Panc1 (cell line): ENCODE measurements around the gene ZBTB18. TPM values are rescaled to one million over a fixed set of nuclear protein-coding genes. Genes with fewer than 3 reads are reported as not detected.

ENCODE experiments used
- ATAC-seq: fragments of 200-7000 bp; cut with Tn5 transposase; 2 replicates; pipeline ENCODE4 v1.9.1; 2020; ENCODE audit warnings: mild to moderate bottlenecking, moderate library complexity
- BruUV-seq: library from RNA; stranded (reverse); fragments of 400-500 nt; replicated peaks from 2 replicates; lab custom pipeline; 2021; lab: Mats Ljungman, UMichigan
- CTCF ChIA-PET: fragments of 300-600 bp; sonication (Branson Sonifier 250); formaldehyde crosslinking; loops from one replicate; lab custom pipeline; 2022; ENCODE audit warnings: antibody characterized with exemption; lab: Charles Lee
- POLR2A ChIA-PET: fragments of 300-600 bp; sonication (Branson Sonifier 250); formaldehyde crosslinking; loops from one replicate; lab custom pipeline; 2022; ENCODE audit warnings: antibody characterized with exemption; lab: Charles Lee
- DNase-seq: peaks from one replicate; pipeline ENCODE4 v3.0.0-alpha.2; 2010; ENCODE audit warnings: low read depth, low spot score
- H3K27ac ChIP-seq: 2 replicates; pipeline ENCODE4 v1.5.1; 2011; ENCODE audit warnings: mild to moderate bottlenecking, low read length, inconsistent platforms
- H3K27me3 ChIP-seq: fragments of 200-500 bp; sonication (Bioruptor generic); 2 replicates; pipeline ENCODE4 v1.6.0; 2014; ENCODE audit warnings: low read length, inconsistent platforms; ENCODE audit not compliant: control insufficient read depth, insufficient read depth
- H3K36me3 ChIP-seq: fragments of 200-500 bp; sonication (Bioruptor generic); 2 replicates; pipeline ENCODE4 v1.5.1; 2014; ENCODE audit warnings: inconsistent platforms, mild to moderate bottlenecking, low read length, moderate library complexity; ENCODE audit not compliant: control insufficient read depth, insufficient read depth
- H3K4me1 ChIP-seq: 2 replicates; pipeline ENCODE4 v1.5.1; 2011; ENCODE audit warnings: inconsistent platforms, mild to moderate bottlenecking, low read length, moderate library complexity; ENCODE audit not compliant: control insufficient read depth, insufficient read depth
- H3K4me3 ChIP-seq, 2 experiments: 2 replicates each; pipeline ENCODE4 v1.5.1; 2011 to 2012; ENCODE audit warnings: low read depth in 2 of 2, low read length in 2 of 2, mild to moderate bottlenecking in 2 of 2, inconsistent platforms in 1 of 2, moderate library complexity in 1 of 2
- H3K9me3 ChIP-seq: fragments of 200-500 bp; sonication (Bioruptor generic); 2 replicates; pipeline ENCODE4 v1.5.1; 2014; ENCODE audit warnings: low read depth, mild to moderate bottlenecking, inconsistent platforms, low read length, moderate library complexity; ENCODE audit not compliant: control insufficient read depth, insufficient read depth
- POLR2AphosphoS5 ChIP-seq: IDR thresholded peaks from 2 replicates; pipeline ENCODE4 v1.6.1; 2012; ENCODE audit warnings: mild to moderate bottlenecking, low read depth, low read length, moderate library complexity
- SIN3A ChIP-seq: IDR thresholded peaks from 2 replicates; pipeline ENCODE4 v1.6.1; 2012; ENCODE audit warnings: low read depth, mild to moderate bottlenecking, low read length, moderate library complexity, borderline replicate concordance; ENCODE audit not compliant: insufficient read depth
- TCF7L2 ChIP-seq: IDR thresholded peaks from 2 replicates; pipeline ENCODE4 v1.6.1; 2011; ENCODE audit warnings: mild to moderate bottlenecking, low read depth, low read length, inconsistent platforms
- in situ Hi-C: cut with HindIII; loops from 2 replicates; pipeline ENCODE4 v1.10.0; 2016; ENCODE audit warnings: low sequenced_read_pairs, low pct_unique_long_range_greater_than_20kb
- intact Hi-C: fragments of 100-400 bp; cut with micrococcal nuclease; formaldehyde crosslinking; loops from one replicate; pipeline ENCODE4 v1.10.0; 2022; ENCODE audit not compliant: unreplicated experiment
- total RNA-seq: library from RNA; stranded (reverse); gene quantifications from one replicate; pipeline ENCODE4 v1.2.1, GENCODE V29; 2021; ENCODE audit not compliant: unreplicated experiment
- TF ChIP-seq, protein P1 (sequence below), 2 experiments: IDR thresholded peaks; 2 replicates each; pipeline ENCODE4 v1.6.1; 2011 to 2012; ENCODE audit warnings: low read depth in 2 of 2, control low read depth in 1 of 2, low read length in 1 of 2, mild to moderate bottlenecking in 1 of 2, moderate library complexity in 1 of 2; ENCODE audit not compliant: insufficient read depth in 1 of 2
- TF ChIP-seq, protein P2 (sequence below): fragments of 450-650 bp; IDR thresholded peaks from 2 replicates; pipeline ENCODE4 v1.5.1; 2017; ENCODE audit warnings: mild to moderate bottlenecking

The ZBTB18 gene
- total RNA-seq, 1 experiment from 2014 or later = 9.9 TPM

DNA sequence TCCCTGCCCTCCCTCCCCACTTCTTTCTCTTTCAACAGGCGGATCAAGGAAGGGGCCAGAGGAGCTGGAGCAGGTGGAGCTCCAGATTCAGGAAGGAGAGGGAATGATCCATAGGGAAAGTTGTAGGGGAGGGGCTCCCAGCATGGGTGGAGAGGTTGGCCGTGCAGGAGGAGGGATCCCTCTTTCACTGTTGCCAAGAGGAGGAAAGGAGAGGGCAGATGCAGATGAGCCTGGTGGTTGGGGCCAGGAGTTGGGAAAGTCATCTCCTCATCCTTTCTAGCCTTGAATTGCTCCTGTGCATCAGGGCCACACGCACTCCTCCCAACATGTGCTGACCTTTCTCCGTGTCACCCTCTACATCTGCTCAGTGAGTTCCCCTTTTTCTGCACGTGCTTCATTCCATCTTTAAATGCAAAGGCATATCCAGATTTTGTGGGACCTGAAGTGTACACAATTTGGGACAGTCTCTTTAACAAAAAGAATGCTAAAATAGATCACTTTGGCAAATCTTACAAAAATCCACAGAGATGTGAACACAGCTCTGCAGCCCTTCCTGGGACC, 32.4 kb downstream of the ZBTB18 start:
- intact Hi-C loops (no loop called here), in situ Hi-C loops (no loop called here)
- no peak for DNase-seq
- no peak overlapping the region for H3K4me3 ChIP-seq
- no peaks in the 10 kb centered on the region for H3K36me3 ChIP-seq
- H3K27me3 ChIP-seq = peaks cover 3% of the 10 kb centered on the region
- no peak for ATAC-seq
- no peak overlapping the region for H3K27ac ChIP-seq
- H3K4me1 ChIP-seq = no peaks in the 10 kb centered on the region
- ChIA-PET POLR2A (no interaction called here), CTCF (no interaction called here)
- no peaks in the 10 kb centered on the region for H3K9me3 ChIP-seq
- BruUV-seq = no TSS peak
- TF ChIP-seq, protein P1, sequence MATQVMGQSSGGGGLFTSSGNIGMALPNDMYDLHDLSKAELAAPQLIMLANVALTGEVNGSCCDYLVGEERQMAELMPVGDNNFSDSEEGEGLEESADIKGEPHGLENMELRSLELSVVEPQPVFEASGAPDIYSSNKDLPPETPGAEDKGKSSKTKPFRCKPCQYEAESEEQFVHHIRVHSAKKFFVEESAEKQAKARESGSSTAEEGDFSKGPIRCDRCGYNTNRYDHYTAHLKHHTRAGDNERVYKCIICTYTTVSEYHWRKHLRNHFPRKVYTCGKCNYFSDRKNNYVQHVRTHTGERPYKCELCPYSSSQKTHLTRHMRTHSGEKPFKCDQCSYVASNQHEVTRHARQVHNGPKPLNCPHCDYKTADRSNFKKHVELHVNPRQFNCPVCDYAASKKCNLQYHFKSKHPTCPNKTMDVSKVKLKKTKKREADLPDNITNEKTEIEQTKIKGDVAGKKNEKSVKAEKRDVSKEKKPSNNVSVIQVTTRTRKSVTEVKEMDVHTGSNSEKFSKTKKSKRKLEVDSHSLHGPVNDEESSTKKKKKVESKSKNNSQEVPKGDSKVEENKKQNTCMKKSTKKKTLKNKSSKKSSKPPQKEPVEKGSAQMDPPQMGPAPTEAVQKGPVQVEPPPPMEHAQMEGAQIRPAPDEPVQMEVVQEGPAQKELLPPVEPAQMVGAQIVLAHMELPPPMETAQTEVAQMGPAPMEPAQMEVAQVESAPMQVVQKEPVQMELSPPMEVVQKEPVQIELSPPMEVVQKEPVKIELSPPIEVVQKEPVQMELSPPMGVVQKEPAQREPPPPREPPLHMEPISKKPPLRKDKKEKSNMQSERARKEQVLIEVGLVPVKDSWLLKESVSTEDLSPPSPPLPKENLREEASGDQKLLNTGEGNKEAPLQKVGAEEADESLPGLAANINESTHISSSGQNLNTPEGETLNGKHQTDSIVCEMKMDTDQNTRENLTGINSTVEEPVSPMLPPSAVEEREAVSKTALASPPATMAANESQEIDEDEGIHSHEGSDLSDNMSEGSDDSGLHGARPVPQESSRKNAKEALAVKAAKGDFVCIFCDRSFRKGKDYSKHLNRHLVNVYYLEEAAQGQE (IDR thresholded peaks at IDR 0.05; ENCODE audit: insufficient read depth in 1 of 2, low read depth in 2 of 2, low read length in 1 of 2) = no peak
- TF ChIP-seq TCF7L2 = no peak

DNA sequence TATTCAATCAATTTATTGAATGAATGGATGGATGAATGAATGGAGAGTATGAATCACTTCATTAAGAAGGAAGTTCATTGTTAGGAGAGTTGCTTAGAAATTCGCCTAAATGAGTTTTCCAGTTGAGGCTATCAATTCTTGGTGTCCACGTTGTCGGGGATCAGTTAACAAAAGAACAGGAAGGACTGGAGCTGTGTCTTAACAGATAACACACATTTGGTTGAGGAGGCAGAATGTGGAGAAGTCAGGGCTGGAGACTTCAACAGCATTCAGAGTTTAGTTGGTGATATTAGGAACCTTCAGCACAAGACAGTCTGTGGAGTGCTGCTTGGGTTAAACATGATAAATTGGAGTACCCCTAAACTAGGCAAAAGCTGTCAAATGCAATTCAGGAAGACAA, 33.7 kb downstream of the ZBTB18 start:
- Histone ChIP-seq H3K9me3 (no peaks in the 10 kb centered on the region), H3K4me1 (no peaks in the 10 kb centered on the region), H3K36me3 (no peaks in the 10 kb centered on the region), H3K4me3 (no peak overlapping the region), H3K27ac (no peak overlapping the region), H3K27me3 (peaks cover 3% of the 10 kb centered on the region)
- DNase-seq = no peak
- TF ChIP-seq, protein P1 (IDR thresholded peaks at IDR 0.05; ENCODE audit: insufficient read depth in 1 of 2, low read depth in 2 of 2, low read length in 1 of 2) = no peak
- TF ChIP-seq POLR2AphosphoS5 (no peak), SIN3A (no peak), TCF7L2 (no peak)
- TF ChIP-seq, protein P2, sequence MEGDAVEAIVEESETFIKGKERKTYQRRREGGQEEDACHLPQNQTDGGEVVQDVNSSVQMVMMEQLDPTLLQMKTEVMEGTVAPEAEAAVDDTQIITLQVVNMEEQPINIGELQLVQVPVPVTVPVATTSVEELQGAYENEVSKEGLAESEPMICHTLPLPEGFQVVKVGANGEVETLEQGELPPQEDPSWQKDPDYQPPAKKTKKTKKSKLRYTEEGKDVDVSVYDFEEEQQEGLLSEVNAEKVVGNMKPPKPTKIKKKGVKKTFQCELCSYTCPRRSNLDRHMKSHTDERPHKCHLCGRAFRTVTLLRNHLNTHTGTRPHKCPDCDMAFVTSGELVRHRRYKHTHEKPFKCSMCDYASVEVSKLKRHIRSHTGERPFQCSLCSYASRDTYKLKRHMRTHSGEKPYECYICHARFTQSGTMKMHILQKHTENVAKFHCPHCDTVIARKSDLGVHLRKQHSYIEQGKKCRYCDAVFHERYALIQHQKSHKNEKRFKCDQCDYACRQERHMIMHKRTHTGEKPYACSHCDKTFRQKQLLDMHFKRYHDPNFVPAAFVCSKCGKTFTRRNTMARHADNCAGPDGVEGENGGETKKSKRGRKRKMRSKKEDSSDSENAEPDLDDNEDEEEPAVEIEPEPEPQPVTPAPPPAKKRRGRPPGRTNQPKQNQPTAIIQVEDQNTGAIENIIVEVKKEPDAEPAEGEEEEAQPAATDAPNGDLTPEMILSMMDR = no peak
- BruUV-seq = no TSS peak
- POLR2A ChIA-PET = no interaction called here
- in situ Hi-C loops (no loop called here), intact Hi-C loops (no loop called here)
- CTCF ChIA-PET = no interaction called here
- no peak for ATAC-seq
